Measurements from ENCODE around the gene CYP1A2. TPM values are rescaled to one million over a fixed set of nuclear protein-coding genes. Genes with fewer than 3 reads are reported as not detected.

Gene CYP1A2
- total and polyA plus RNA-seq, 2 of the 13 experiments (the other 11 are each of a cell fraction or from before 2014, with no cell fraction given) = 0.07 TPM; not detected in 1

DNA sequence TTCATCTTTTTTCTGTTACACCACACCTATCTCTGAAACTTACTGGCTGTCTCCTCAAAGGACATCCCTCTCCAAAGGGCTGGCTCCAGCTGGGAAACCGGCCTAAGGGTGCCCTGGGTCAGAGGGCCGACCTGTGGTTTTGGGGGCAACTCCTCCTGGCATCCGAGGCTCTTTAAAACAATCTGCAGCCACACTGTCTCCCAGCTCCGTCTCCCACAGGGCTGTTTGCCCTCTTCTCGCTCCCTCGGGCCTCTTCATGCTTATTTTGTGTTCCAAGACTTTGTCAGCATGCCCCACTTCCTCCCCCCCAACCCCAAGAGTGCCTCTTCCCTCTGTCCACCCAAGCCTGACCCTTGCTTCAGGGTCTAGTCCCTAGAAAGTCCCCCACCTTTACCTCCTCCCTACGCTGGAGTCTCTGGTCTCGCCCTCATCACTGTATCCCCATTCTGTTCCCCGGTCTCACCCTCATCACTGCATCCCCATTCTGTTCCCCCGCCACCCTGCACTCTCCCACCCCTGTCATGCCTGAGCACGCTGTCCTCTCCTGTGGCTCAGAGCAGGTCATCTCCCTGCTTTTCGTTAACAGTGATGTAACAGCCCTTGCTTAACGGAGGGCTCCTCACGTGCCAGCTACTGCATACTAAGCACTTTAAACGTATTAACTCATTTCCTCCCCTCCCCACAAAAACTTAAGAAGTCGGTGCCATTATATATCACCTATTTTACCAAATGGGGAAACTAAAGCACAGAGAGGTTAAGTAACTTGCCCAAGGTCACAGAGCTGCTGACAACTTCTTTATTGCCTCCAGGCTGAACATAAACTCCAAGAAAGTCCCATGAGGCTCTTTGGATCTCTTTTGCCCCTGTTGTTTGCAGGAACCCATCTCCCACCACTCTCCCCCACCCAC is 32.1 kb downstream of the CYP1A2 start (continued):
- TF ChIP-seq, protein P1, sequence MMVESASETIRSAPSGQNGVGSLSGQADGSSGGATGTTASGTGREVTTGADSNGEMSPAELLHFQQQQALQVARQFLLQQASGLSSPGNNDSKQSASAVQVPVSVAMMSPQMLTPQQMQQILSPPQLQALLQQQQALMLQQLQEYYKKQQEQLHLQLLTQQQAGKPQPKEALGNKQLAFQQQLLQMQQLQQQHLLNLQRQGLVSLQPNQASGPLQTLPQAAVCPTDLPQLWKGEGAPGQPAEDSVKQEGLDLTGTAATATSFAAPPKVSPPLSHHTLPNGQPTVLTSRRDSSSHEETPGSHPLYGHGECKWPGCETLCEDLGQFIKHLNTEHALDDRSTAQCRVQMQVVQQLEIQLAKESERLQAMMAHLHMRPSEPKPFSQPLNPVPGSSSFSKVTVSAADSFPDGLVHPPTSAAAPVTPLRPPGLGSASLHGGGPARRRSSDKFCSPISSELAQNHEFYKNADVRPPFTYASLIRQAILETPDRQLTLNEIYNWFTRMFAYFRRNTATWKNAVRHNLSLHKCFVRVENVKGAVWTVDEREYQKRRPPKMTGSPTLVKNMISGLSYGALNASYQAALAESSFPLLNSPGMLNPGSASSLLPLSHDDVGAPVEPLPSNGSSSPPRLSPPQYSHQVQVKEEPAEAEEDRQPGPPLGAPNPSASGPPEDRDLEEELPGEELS (CRISPR knock-in tag; IDR thresholded peaks at IDR 0.05) = no peak
- TF ChIP-seq ZNF274 (CRISPR knock-in tag; IDR thresholded peaks at IDR 0.05) = no peak
- TF ChIP-seq PAWR (CRISPR knock-in tag; IDR thresholded peaks at IDR 0.05; ENCODE audit: borderline replicate concordance) = no peak
- TF ChIP-seq ZNF326 (CRISPR knock-in tag; IDR thresholded peaks at IDR 0.05; ENCODE audit: borderline replicate concordance) = no peak
- TF ChIP-seq TARDBP (CRISPR knock-in tag; IDR thresholded peaks at IDR 0.05) = no peak
- TF ChIP-seq DRAP1 (CRISPR knock-in tag; IDR thresholded peaks at IDR 0.05) = no peak
- TF ChIP-seq ZNF670 (CRISPR knock-in tag; IDR thresholded peaks at IDR 0.05; ENCODE audit: borderline replicate concordance) = no peak
- no peak for TF ChIP-seq ETS1 (CRISPR knock-in tag; IDR thresholded peaks at IDR 0.05)
- TF ChIP-seq, protein P2, sequence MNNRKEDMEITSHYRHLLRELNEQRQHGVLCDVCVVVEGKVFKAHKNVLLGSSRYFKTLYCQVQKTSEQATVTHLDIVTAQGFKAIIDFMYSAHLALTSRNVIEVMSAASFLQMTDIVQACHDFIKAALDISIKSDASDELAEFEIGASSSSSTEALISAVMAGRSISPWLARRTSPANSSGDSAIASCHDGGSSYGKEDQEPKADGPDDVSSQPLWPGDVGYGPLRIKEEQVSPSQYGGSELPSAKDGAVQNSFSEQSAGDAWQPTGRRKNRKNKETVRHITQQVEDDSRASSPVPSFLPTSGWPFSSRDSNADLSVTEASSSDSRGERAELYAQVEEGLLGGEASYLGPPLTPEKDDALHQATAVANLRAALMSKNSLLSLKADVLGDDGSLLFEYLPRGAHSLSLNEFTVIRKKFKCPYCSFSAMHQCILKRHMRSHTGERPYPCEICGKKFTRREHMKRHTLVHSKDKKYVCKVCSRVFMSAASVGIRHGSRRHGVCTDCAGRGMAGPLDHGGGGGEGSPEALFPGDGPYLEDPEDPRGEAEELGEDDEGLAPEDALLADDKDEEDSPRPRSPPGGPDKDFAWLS (CRISPR knock-in tag; IDR thresholded peaks at IDR 0.05; ENCODE audit: borderline replicate concordance) = no peak
- no peak for TF ChIP-seq SNAPC2 (CRISPR knock-in tag; IDR thresholded peaks at IDR 0.05)
- TF ChIP-seq ZFP91 (CRISPR knock-in tag; IDR thresholded peaks at IDR 0.05; ENCODE audit: borderline replicate concordance) = peak; percentile 20; the same call in 1 of the 2 replicates
- TF ChIP-seq ZNF749 (CRISPR knock-in tag; IDR thresholded peaks at IDR 0.05; ENCODE audit: borderline replicate concordance) = no peak
- no peak for TF ChIP-seq NCOA5 (CRISPR knock-in tag; IDR thresholded peaks at IDR 0.05)
- TF ChIP-seq ZNF766 (CRISPR knock-in tag; IDR thresholded peaks at IDR 0.05; ENCODE audit: borderline replicate concordance) = no peak
- no peak for TF ChIP-seq ZBTB38 (CRISPR knock-in tag; IDR thresholded peaks at IDR 0.05)
- TF ChIP-seq, protein P3, sequence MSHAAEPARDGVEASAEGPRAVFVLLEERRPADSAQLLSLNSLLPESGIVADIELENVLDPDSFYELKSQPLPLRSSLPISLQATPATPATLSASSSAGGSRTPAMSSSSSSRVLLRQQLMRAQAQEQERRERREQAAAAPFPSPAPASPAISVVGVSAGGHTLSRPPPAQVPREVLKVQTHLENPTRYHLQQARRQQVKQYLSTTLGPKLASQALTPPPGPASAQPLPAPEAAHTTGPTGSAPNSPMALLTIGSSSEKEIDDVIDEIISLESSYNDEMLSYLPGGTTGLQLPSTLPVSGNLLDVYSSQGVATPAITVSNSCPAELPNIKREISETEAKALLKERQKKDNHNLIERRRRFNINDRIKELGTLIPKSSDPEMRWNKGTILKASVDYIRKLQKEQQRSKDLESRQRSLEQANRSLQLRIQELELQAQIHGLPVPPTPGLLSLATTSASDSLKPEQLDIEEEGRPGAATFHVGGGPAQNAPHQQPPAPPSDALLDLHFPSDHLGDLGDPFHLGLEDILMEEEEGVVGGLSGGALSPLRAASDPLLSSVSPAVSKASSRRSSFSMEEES (CRISPR knock-in tag; IDR thresholded peaks at IDR 0.05) = no peak
- no peak for TF ChIP-seq ZNF777 (CRISPR knock-in tag; IDR thresholded peaks at IDR 0.05)
- no peak for TF ChIP-seq PAF1 (CRISPR knock-in tag; IDR thresholded peaks at IDR 0.05)
- no peak for TF ChIP-seq CBX5 (CRISPR knock-in tag; IDR thresholded peaks at IDR 0.05; ENCODE audit: borderline replicate concordance)
- TF ChIP-seq ATF7 (IDR thresholded peaks at IDR 0.05) = no peak
- 0 out of 2 replicates have a peak, but pooled peaks have one; percentile 25 for TF ChIP-seq ATF7 (CRISPR knock-in tag; IDR thresholded peaks at IDR 0.05)
